ENCODE results near the gene CELF4.

- TF ChIP-seq EZH2 (IDR thresholded peaks at IDR 0.05; ENCODE audit: insufficient read depth, poor library complexity, severe bottlenecking) = no peak
- no peak for TF ChIP-seq EZH2phosphoT487 (IDR thresholded peaks at IDR 0.05; ENCODE audit: insufficient read depth, low read depth)
These were observed 262.6 kb downstream of the CELF4 start for GRCh38 chr18:37303009-37303408.

All from GM23248 (cell line).